HT-29 (cell line): ENCODE results near the gene IL36RN. TPM values are rescaled to one million over a fixed set of nuclear protein-coding genes. Genes with fewer than 3 reads are reported as not detected.
"Not testable (repeated sequence)": the region's sequence is repeated elsewhere in the genome, so short reads cannot be mapped to it uniquely, and the experiment has no call there.

ENCODE experiments used
- DNase-seq: peaks from one replicate; pipeline ENCODE4 v3.0.0-alpha.2; 2015; ENCODE audit warnings: low spot score
- total RNA-seq: library from RNA; depleted of rRNA; stranded (reverse); fragments of >200 nt; shearing (Covaris generic); gene quantifications from 2 replicates; pipeline ENCODE4 v1.2.3, GENCODE V29; 2014

The IL36RN gene
- total RNA-seq, 1 experiment from 2014 or later, result 1.4 TPM

DNA sequence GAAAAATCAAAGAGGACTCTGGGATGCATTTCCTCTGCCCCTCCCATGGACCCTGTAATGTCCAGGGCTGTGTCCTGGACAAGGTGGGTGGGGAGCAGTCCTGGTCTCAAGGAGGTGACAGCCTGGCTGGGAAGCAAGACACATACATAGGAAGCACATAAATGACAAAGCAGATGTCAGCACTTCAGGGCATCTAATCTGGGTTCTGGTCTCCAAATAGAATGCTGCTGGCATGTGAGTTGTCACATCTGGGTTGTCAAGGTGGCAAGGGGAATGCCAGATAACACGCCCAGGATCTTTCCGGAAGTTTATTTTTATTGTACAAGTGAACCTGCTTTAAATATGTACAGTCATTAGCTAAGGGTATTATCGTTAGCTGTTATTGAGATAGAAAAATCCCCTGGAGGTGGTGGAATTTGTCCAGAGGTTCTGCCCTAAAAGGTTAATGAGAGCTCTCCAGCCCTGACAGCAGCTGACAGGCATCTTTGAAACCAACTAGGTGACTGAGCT is 14.4 kb downstream of the IL36RN start:
- no peak for DNase-seq

DNA sequence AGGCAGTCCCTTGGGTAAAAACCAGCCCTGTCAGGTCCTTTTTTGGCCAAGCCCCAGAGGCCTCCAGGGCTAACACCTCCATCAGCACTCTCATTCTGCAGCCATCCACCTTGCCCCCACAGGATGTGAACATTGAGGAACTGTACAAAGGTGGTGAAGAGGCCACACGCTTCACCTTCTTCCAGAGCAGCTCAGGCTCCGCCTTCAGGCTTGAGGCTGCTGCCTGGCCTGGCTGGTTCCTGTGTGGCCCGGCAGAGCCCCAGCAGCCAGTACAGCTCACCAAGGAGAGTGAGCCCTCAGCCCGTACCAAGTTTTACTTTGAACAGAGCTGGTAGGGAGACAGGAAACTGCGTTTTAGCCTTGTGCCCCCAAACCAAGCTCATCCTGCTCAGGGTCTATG is 16.0 kb downstream of the IL36RN start:
- peak; percentile 42 for DNase-seq

DNA sequence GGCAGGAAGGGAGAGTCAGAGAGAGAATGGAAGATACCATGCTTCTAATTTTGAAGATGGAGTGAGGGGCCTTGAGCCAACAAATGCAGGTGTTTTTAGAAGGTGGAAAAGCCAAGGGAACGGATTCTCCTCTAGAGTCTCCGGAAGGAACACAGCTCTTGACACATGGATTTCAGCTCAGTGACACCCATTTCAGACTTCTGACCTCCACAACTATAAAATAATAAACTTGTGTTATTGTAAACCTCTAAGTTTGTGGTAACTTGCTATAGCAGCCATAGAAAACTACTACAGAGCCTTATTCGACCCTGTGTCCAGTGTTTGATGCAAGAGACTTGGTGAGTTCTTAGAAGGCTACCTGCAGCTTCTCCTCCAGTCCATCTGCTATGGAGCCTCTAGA is 16.6 kb downstream of the IL36RN start:
- DNase-seq, result no peak

DNA sequence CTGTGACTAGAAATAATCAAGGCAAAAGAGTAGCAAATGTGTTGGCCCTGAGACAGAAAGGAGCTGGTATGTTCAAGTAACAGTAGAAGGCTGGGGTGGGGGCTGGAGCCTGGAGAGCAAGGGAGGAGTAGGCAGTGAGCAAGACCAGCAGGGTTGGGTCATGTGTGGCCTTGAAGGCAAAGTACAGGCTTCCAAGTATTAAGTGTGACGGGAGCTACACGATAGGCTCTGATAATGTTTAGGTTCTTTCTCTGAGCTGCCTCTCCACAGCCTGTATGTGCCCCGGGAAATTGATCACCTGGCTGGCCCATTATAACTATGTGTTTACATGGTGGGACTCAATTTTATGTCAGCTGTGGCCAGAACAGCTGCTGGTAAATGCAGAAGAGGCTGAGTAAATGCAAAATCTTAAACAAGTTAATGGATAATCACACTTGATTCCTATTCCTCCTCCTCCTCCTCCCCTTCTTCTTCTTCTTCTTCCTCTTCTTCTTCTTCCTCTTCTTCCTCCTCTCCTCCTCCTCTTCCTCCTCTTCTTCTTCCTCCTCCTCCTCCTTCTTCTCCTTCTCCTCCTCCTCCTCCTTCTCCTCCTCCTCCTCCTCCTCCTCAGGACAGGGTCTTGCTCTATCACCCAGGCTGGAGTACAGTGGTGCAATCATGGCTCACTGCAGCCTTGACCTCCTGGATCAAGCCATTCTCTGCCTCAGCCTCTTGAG is 18.1 kb downstream of the IL36RN start:
- no peak for DNase-seq

DNA sequence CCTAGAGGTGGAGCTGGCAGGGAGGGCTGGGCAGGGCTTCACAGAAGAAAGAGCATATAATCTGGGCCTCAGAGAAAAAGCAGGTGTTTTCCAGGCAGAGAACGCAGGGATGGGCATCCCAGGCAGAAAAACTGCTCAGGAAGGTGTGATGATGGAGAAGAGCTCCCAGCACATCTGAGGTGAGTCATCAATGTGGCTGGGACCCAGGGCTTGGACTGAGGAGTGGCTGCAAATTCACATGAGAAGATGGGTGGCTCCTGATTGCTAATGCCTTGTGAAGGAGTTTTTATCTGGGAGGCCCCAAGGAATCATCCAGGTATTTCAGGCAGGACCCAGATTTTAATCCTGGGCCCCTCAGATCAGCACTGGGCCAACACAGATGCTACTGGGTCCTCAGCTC is 18.9 kb downstream of the IL36RN start:
- DNase-seq, result peak; percentile 81

- DNase-seq, result peak; percentile 92
These were observed 19.4 kb downstream of the IL36RN start for GRCh38 chr2:113078350-113078839.

DNA sequence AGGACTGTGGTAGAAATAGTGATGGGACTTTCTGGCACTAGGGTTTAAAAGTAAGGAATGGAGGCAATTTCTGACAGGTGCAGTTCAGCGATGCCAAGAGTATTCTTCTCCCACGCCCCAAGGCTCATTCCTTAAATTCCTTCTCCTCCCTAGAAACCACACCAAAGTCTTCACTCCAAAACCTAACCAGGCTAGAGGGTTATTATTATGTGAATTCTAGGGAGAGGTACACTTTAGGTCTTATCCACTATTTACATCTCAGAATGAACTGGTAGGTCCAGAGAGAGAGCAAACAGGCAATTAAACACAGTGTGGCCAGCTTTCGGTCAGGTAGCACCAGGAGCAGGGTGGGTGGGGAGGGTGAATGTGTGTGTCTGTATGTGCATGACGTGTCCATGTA is 20.1 kb downstream of the IL36RN start:
- DNase-seq, result peak; percentile 87

DNA sequence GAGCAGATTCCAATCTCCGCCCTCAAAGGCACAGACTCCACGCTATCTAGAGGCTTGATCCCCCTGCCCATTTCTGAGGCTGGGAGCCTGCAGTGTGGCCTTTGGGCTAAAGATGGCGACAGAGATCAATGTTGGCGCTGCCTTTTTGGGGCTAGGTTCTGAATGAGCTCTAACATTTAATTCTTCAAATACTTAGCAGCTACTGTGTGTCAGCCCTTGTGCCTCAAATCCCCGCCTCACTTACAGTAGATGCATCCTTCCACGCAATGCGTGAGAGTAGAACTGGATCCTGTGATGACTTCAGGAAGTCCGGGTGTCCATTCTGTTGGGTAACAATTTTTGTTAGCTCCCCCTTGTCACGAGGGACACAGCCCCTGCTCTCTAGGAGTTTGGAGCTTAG is 21.1 kb downstream of the IL36RN start:
- DNase-seq, result peak; percentile 72

DNA sequence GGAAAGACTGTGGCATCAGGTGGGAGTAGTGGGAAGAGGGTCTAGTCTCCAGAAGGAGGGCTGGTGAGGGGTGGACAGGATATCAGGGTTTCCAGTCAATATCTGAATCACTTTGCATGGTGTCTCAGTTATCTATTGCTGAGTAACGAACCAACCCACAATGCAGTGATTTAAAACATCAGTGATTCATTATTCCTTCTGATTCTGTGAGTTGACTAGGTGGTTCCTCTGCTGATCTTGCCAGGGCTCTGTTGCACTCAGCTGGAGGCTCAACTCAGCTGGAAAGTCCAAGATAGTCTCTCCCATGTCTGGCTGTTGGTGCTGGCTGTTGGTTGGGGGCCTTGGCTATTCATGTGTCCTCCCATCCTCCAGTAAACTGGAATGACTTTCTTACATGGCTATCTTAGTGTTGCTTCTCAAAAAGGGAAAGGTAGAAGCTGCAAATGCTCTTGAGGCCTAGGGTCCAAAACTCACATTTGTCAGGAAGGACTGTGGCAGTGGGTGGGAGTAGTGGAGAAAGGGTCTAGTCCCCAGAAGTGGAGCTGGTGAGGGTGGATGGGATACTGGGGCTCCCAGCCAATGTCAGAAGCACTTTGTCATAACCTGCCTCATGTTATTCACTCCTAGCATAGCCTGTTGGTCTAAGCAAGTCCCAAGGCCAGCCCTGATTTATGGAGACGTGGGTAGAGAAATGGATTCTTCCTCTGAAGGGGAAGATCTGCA is 22.7 kb downstream of the IL36RN start:
- DNase-seq, result no peak

GRCh38 chr2:113083296-113083695 is 24.3 kb downstream of the IL36RN start:
- DNase-seq, result no peak

- DNase-seq, result peak; percentile 69
These were observed 25.4 kb downstream of the IL36RN start for GRCh38 chr2:113084249-113085000.

GRCh38 chr2:113085542-113085941 is 26.5 kb downstream of the IL36RN start:
- no peak for DNase-seq

GRCh38 chr2:113088213-113088992 is 29.4 kb downstream of the IL36RN start:
- DNase-seq, result no peak

GRCh38 chr2:113089916-113090315 is 30.9 kb downstream of the IL36RN start:
- DNase-seq, result no peak

DNA sequence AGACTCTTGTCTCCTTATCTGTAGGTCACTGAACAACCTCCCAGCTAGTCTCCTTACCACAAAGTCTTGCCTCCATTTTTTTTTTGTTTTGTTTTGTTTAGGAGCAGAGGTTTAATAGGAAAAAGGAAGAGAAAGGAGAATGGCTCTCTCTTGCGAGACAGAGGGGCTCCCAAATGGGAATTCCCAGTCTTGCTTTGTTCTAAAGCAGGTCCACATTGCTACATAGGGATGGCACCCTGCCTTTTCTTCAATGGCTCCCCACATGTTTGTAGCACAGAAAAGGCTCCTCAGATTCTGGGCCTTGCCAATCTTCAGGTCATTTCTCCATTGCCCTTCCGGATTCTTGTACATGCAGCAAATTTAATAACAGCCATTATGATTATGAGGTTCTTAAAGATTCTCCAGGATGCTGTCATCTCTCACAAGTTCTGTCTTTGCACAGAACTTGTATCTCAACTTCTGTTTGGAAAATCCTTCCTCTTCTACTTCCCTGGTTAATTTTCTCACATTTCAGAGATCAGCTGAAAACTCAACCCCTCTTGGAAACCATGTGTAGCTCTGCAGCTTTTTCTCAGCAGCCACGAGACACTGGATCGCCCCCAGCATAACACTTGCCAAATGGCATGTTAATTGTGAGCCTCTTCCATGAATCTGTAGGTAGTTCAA is 32.4 kb downstream of the IL36RN start:
- no peak for DNase-seq

DNA sequence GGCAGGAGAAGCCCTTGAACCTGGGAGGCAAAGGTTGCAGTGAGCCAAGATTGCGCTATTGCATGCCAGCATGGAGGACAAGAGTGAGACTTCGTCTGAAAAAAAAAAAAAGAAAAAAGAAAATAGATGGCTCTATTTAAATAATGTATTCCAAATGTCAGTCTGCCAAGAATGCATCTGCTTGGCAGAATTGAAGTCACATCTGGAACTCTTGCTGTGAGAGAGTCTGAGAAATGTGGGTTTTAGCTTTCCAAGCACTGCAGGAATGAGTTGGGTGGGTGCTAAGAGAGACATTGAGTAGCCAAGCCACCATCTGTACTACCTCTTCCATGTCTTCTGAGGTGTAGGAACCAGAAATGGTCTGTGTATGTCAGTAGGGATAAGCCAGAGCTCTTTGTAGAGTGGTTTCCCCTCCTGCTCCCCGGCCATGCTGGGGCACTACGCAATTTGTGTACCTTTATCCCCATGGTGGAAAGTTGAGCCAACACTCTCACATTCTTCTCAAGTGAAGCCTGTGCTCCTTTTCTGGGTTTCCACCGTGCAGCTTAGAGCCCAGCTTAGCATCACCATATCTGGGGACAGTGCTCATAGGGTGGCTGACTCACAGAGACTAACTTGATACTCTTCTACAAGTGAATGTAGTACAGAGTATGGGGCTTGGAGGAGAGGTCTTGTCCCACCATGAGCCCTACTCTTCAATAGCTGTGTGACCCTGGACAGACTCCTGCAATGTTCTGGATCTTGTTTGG is 34.0 kb downstream of the IL36RN start:
- no peak for DNase-seq

- no peak for DNase-seq
These were observed 34.6 kb downstream of the IL36RN start for GRCh38 chr2:113093613-113093977.

GRCh38 chr2:113096306-113096705 is 37.3 kb downstream of the IL36RN start:
- DNase-seq, result not testable (repeated sequence)

DNA sequence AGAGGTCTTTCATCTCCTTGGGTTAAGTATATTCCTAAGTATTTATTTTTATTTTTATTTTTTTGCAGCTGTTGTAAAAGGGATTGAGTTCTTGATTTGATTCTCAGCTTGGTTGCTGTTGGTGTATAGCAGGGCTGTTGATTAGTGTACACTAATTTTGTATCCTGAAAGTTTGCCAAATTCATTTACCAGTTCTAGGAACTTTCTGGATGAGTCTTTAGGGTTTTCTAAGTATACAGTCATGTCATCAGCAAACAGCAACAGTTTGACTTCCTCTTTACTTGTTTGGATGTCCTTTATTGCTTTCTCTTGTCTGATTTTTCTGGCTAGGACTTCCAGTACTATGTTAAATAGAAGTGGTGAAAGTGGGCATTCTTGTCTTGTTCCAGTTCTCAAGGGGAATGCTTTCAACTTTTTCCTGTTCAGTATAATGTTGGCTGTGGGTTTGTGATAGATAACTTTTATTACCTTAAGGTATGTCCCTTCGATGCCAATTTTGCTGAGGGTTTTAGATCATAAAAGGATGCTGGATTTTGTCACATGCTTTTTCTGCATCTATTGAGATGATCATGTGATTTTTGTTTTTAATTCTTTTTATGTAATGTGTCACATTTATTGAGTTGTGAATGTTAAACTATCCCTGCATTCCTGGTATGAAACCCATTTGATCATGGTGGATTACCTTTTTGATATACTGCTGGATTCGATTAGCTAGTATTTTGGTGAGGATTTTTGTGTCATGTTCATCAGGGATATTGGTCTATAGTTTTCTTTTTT is 38.0 kb downstream of the IL36RN start:
- DNase-seq, result not testable (repeated sequence)
